Upper lobe of left lung (tissue), 6 donors: Measurements from ENCODE around the gene ECI1. TPM values are rescaled to one million over a fixed set of nuclear protein-coding genes. Genes with fewer than 3 reads are reported as not detected.
A peak's percentile ranks its signal among the peaks of the same experiment; 100 is the strongest.

Experiments
- ATAC-seq, 2 donors: fragments of 200-7000 bp; cut with Tn5 transposase; one replicate each; pipeline ENCODE4 v1.9.1; 2022; ENCODE audit warnings: mild to moderate bottlenecking in 2 of 2, moderate library complexity in 2 of 2; ENCODE audit not compliant: low FRiP score in 2 of 2
- DNase-seq, 2 donors: peaks; one replicate each; pipeline ENCODE4 v3.0.0-alpha.2; 2019 to 2020
- H3K27ac ChIP-seq, 4 donors: fragments of 200-600 bp; sonication (generic); one replicate each; pipeline ENCODE4 v1.5.1; 2016 to 2019
- H3K27me3 ChIP-seq, 4 donors: fragments of 200-600 bp; sonication (generic); one replicate each; pipeline ENCODE4 v1.5.1; 2017 to 2019
- H3K36me3 ChIP-seq, 4 donors: fragments of 200-600 bp; sonication (generic); one replicate each; pipeline ENCODE4 v1.5.1; 2016 to 2019
- H3K4me1 ChIP-seq, 4 donors: fragments of 200-600 bp; sonication (generic); one replicate each; pipeline ENCODE4 v1.5.1; 2018 to 2019
- H3K4me3 ChIP-seq, 4 donors: fragments of 200-600 bp; sonication (generic); one replicate each; pipeline ENCODE4 v1.5.1; 2017 to 2019; ENCODE audit warnings: mild to moderate bottlenecking in 2 of 4, moderate library complexity in 1 of 4
- H3K9me3 ChIP-seq, 4 donors: fragments of 200-600 bp; sonication (generic); one replicate each; pipeline ENCODE4 v1.5.1; 2018 to 2019
- EP300 ChIP-seq, 4 donors: sonication (generic); formaldehyde crosslinking; IDR thresholded peaks; one replicate each; pipeline ENCODE4 v1.5.1; 2017; ENCODE audit warnings: antibody characterized with exemption in 4 of 4, control low read depth in 2 of 4
- POLR2A ChIP-seq, 4 donors: fragments of 450-650 bp; IDR thresholded peaks; one replicate each; pipeline ENCODE4 v1.5.1; 2016 to 2017; ENCODE audit warnings: antibody characterized with exemption in 4 of 4, mild to moderate bottlenecking in 2 of 4
- POLR2AphosphoS5 ChIP-seq, 2 donors: sonication (generic); formaldehyde crosslinking; IDR thresholded peaks; one replicate each; pipeline ENCODE4 v1.5.1; 2017; ENCODE audit warnings: antibody characterized with exemption in 2 of 2
- WGBS, 2 donors: methylation state at CpG; one replicate each; pipeline ENCODE4 v1.1.5; 2017 to 2018; 5-methylcytosine and 5-hydroxymethylcytosine counted together
- total RNA-seq, 6 donors: library from RNA; depleted of rRNA in 4 of 6; stranded (reverse); fragments of >200 nt in 4 of 6; gene quantifications; one replicate each; pipeline versions ENCODE4 v1.1.0 to v1.2.1, GENCODE V29; 2016 to 2021
- TF ChIP-seq, protein P1 (sequence below), 6 experiments: fragments of 450-650 bp in 4 of 6; fragments of 200-600 bp in 2 of 6; sonication (generic) in 2 of 6; IDR thresholded peaks; one replicate each; pipeline ENCODE4 v1.5.1; 2016 to 2019; ENCODE audit warnings: antibody characterized with exemption in 6 of 6
- donor health status: DM: no; HTN: no; CAD: no; lungs with moderate emphysema.
- donor health status: DM: no; HTN: yes; CAD: no; lungs with severe emphysema.

Gene ECI1
- total RNA-seq, 6 donors from 2014 or later = 48.1 to 75.5 (median 68.2) TPM

DNA sequence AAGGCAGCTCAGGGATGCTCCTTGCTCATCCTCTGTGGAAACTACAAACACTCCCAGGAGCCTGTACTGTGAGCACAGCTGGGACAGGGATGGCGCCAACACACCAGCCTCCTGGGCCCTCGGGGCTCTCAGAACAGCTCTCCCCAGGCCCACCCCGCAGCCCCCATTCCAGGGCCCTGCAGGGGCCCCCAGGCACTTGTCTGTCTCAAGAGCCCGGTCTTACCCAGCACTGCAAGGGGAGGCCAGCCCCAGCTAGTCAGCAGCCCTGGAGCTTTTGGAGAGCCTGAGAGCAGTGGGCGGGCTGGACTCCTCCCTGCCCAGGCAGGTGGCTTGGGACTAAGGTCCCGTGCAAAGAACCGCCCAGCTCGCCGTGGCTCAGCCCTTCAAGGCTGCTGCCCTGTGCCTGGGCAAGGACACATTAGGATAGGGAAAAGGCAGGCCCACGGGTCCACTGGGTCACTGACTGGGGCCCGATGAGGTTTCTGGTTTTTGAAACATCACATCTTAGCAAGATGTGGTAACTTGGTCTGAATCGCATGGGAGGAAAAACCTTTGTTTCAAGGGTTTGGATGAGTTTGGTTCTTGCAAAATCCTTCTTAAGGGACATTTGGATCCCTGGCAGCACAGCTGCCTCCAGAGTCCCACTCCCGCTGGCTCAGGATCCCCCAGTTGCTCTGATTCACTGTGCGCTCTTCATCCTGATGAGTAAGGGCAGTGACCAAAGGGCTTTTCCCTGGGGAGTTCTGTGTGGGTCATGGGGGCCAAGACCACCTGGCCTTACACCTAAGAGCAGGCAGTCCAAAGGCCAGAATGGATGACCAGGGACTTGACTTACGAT is 12.3 kb downstream of the ECI1 start:
- no peak for ATAC-seq

DNA sequence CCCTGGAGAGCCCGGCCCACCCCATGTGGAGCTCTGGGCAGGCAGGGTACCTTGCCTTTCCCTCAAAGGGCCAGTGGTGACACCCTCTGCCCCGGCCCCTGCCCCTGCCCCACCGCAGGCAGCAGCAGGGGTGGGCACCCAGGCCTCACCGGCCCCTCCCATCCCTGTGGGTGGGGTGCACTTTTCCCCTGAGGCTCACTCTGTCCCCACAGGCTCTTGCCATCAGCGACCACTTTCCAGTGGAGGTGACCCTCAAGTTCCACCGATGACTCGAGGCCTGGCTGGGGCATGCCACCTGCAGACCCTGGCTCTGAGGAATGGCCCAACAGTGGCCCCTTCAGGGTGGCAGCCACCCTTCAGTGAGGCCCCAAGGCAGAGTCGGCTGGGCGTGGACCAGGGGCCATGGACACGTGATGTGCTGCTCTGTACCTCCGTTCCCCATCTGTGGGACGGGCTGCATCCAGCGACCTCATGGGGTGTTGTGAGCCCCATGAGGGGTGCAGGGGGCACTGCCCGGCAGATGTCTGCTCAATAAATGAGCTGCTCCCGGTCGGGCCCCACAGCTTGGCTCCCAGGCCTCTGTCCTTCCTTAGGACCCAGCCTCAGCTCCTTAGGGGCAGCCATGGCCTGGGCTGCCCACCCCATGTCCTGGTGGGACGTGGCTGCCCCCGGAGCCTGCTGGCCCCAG is 13.1 kb downstream of the ECI1 start:
- 63% methylated on average over 18 of the region's 18 CpGs; no CpG with 5 or more reads in 1 of the 2 donors for WGBS, 2 donors
- peaks cover 14 to 50% (median 38%) of the 10 kb centered on the region in 4 donors for H3K36me3 ChIP-seq
- H3K4me1 ChIP-seq = peaks cover 12 to 22% (median 21%) of the 10 kb centered on the region in 4 donors
- DNase-seq (peak in 1 of 2 donors; percentile 58), ATAC-seq (no peak)
- H3K9me3 ChIP-seq = no peaks in the 10 kb centered on the region
- TF ChIP-seq, protein P1, sequence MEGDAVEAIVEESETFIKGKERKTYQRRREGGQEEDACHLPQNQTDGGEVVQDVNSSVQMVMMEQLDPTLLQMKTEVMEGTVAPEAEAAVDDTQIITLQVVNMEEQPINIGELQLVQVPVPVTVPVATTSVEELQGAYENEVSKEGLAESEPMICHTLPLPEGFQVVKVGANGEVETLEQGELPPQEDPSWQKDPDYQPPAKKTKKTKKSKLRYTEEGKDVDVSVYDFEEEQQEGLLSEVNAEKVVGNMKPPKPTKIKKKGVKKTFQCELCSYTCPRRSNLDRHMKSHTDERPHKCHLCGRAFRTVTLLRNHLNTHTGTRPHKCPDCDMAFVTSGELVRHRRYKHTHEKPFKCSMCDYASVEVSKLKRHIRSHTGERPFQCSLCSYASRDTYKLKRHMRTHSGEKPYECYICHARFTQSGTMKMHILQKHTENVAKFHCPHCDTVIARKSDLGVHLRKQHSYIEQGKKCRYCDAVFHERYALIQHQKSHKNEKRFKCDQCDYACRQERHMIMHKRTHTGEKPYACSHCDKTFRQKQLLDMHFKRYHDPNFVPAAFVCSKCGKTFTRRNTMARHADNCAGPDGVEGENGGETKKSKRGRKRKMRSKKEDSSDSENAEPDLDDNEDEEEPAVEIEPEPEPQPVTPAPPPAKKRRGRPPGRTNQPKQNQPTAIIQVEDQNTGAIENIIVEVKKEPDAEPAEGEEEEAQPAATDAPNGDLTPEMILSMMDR (IDR thresholded peaks at IDR 0.05) = no peak
- TF ChIP-seq POLR2AphosphoS5 (IDR thresholded peaks at IDR 0.05) (no peak), EP300 (IDR thresholded peaks at IDR 0.05) (no peak), POLR2A (IDR thresholded peaks at IDR 0.05) (no peak)
- H3K4me3 ChIP-seq = no peak overlapping the region
- no peak overlapping the region for H3K27ac ChIP-seq
- H3K27me3 ChIP-seq = peaks cover 0 to 19% (median 10%) of the 10 kb centered on the region in 4 donors

More for the DNA sequence above, 12.3 kb downstream of the ECI1 start:
- Histone ChIP-seq H3K27ac (no peak overlapping the region), H3K36me3 (peaks cover 10 to 50% (median 37%) of the 10 kb centered on the region in 4 donors), H3K4me1 (peaks cover 12 to 22% (median 21%) of the 10 kb centered on the region in 4 donors), H3K9me3 (no peaks in the 10 kb centered on the region), H3K4me3 (no peak overlapping the region), H3K27me3 (peaks cover 0 to 19% (median 10%) of the 10 kb centered on the region in 4 donors)
- TF ChIP-seq EP300 (IDR thresholded peaks at IDR 0.05) = no peak
- no peak for TF ChIP-seq POLR2A (IDR thresholded peaks at IDR 0.05)
- no peak for TF ChIP-seq POLR2AphosphoS5 (IDR thresholded peaks at IDR 0.05)
- TF ChIP-seq, protein P1 (IDR thresholded peaks at IDR 0.05) = no peak
- WGBS, 2 donors = 80 to 87% methylated on average over 8 to 13 of the region's 15 CpGs
- peak in 1 of 2 donors; percentile 68 for DNase-seq

DNA sequence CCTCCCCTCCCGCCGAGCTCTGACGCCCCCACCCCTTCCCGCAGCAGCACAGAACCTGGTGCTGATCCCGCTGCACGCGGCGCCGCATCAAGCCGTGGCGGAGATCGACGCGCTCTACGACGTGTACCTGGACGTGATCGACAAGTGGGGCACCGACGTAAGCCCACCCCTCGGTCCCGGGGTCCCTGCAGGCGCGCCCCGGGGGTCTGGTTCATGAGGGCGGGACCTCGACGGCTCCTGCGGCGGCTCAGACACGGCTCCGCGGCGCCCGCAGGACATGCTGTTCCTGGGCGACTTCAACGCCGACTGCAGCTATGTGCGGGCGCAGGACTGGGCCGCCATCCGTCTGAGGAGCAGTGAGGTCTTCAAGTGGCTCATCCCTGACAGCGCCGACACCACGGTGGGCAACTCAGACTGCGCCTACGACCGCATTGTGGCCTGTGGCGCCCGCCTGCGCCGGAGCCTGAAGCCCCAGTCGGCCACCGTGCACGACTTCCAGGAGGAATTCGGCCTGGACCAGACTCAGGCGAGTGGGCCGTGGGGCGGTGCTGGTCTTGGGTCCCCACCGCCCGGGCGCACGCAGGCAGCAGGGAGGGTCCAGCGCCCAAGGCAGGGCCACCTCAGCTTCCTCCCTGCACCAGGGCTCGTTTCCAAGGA is 13.8 kb downstream of the ECI1 start:
- DNase-seq (peak in 1 of 2 donors; percentile 85), ATAC-seq (no peak)
- 13 to 30% methylated on average over 10 to 32 of the region's 65 CpGs for WGBS, 2 donors
- H3K4me3 ChIP-seq = peak overlapping the region in 1 of 4 donors; percentile 9
- H3K27ac ChIP-seq = no peak overlapping the region
- TF ChIP-seq POLR2AphosphoS5 (IDR thresholded peaks at IDR 0.05) (no peak), EP300 (IDR thresholded peaks at IDR 0.05) (no peak), POLR2A (IDR thresholded peaks at IDR 0.05) (no peak)
- TF ChIP-seq, protein P1 (IDR thresholded peaks at IDR 0.05) = no peak
- H3K27me3 ChIP-seq = peaks cover 0 to 19% (median 10%) of the 10 kb centered on the region in 4 donors
- peaks cover 12 to 21% (median 19%) of the 10 kb centered on the region in 4 donors for H3K4me1 ChIP-seq
- peaks cover 16 to 50% (median 38%) of the 10 kb centered on the region in 4 donors for H3K36me3 ChIP-seq
- H3K9me3 ChIP-seq = no peaks in the 10 kb centered on the region

DNA sequence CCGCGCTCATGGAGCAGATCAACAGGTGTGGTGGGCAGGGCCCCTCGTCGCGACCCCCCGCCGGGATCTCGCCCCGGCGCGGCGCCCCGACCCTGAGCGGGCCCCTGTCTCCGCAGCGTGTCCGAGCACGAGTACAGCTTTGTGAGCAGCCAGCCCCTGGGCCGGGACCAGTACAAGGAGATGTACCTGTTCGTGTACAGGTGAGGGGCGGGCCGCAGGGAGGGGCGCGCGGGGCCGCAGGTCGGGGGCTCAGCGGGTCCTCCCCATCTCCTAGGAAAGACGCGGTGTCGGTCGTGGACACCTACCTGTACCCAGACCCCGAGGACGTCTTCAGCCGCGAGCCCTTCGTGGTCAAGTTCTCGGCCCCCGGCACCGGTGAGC is 14.3 kb downstream of the ECI1 start:
- H3K4me1 ChIP-seq = peaks cover 12 to 21% (median 19%) of the 10 kb centered on the region in 4 donors
- peaks cover 21 to 50% (median 40%) of the 10 kb centered on the region in 4 donors for H3K36me3 ChIP-seq
- 7 to 11% methylated on average over 5 to 7 of the region's 40 CpGs for WGBS, 2 donors
- H3K9me3 ChIP-seq = no peaks in the 10 kb centered on the region
- ATAC-seq (no peak), DNase-seq (peak in 1 of 2 donors; percentile 82)
- H3K4me3 ChIP-seq = peak overlapping the region in 1 of 4 donors; percentile 9
- TF ChIP-seq POLR2A (IDR thresholded peaks at IDR 0.05) (no peak), EP300 (IDR thresholded peaks at IDR 0.05) (no peak), POLR2AphosphoS5 (IDR thresholded peaks at IDR 0.05) (no peak)
- TF ChIP-seq, protein P1 (IDR thresholded peaks at IDR 0.05) = no peak
- no peak overlapping the region for H3K27ac ChIP-seq
- peaks cover 0 to 19% (median 10%) of the 10 kb centered on the region in 4 donors for H3K27me3 ChIP-seq
